GM12878 (cell line): ENCODE data around the gene GMIP. TPM values are rescaled to one million over a fixed set of nuclear protein-coding genes. Genes with fewer than 3 reads are reported as not detected.
A peak's percentile ranks its signal among the peaks of the same experiment; 100 is the strongest.

ENCODE experiments used
- ASH2L ChIP-seq: fragments of 300-600, 200-600 bp; sonication (generic); IDR thresholded peaks from 2 replicates; pipeline ENCODE4 v1.6.1; 2017; ENCODE audit warnings: low read depth, mild to moderate bottlenecking, borderline replicate concordance
- BCLAF1 ChIP-seq: fragments of 450-650 bp; IDR thresholded peaks from 2 replicates; pipeline ENCODE4 v1.6.1; 2017; ENCODE audit warnings: antibody characterized with exemption, mild to moderate bottlenecking, moderate library complexity
- CUX1 ChIP-seq: IDR thresholded peaks from 2 replicates; pipeline ENCODE4 v1.6.1; 2012; ENCODE audit warnings: improper control_type of control experiment, low read depth, low read length; ENCODE audit not compliant: insufficient replicate concordance
- EZH2 ChIP-seq: IDR thresholded peaks from 2 replicates; pipeline ENCODE4 v1.6.1; 2012; ENCODE audit warnings: low read depth, mild to moderate bottlenecking, control low read depth, inconsistent platforms, low read length, borderline replicate concordance; ENCODE audit not compliant: control insufficient read depth
- FOS ChIP-seq: IDR thresholded peaks from 3 replicates; pipeline ENCODE4 v1.6.1; 2011; ENCODE audit warnings: borderline replicate concordance; ENCODE audit not compliant: insufficient read length; ENCODE audit errors: extremely low read depth
- HSF1 ChIP-seq: fragments of 150-350 bp; IDR thresholded peaks from 2 replicates; pipeline ENCODE4 v1.6.1; 2014; ENCODE audit warnings: mild to moderate bottlenecking, low read depth, low read length
- MAX ChIP-seq: IDR thresholded peaks from 2 replicates; pipeline ENCODE4 v1.6.1; 2012; ENCODE audit warnings: low read depth, low read length, improper control_type of control experiment
- NRF1 ChIP-seq: conservative IDR thresholded peaks from 2 replicates; pipeline ENCODE4 v1.6.1; 2011; ENCODE audit warnings: mild to moderate bottlenecking, low read depth, low read length, improper control_type of control experiment
- RB1 ChIP-seq: fragments of 450-650 bp; formaldehyde crosslinking; IDR thresholded peaks from 2 replicates; pipeline ENCODE4 v1.6.1; 2017; ENCODE audit warnings: mild to moderate bottlenecking, borderline replicate concordance
- RCOR1 ChIP-seq: conservative IDR thresholded peaks from 2 replicates; pipeline ENCODE4 v1.6.1; 2012; ENCODE audit warnings: low read depth, low read length, improper control_type of control experiment
- REST ChIP-seq: IDR thresholded peaks from 2 replicates; pipeline ENCODE4 v1.6.1; 2012; ENCODE audit warnings: mild to moderate bottlenecking, low read depth, low read length
- SMAD5 ChIP-seq: IDR thresholded peaks from 2 replicates; pipeline ENCODE4 v1.6.1; 2016; ENCODE audit warnings: antibody characterized with exemption, low read depth
- STAT1 ChIP-seq: fragments of 450-650 bp; conservative IDR thresholded peaks from 2 replicates; pipeline ENCODE4 v1.6.1; 2014; ENCODE audit warnings: antibody characterized with exemption, mild to moderate bottlenecking
- TARDBP ChIP-seq: IDR thresholded peaks from 2 replicates; pipeline ENCODE4 v1.6.1; 2016; ENCODE audit warnings: borderline replicate concordance
- YBX1 ChIP-seq: fragments of 450-650 bp; IDR thresholded peaks from 2 replicates; pipeline ENCODE4 v1.6.1; 2016; ENCODE audit warnings: antibody characterized with exemption
- polyA plus RNA-seq, 11 experiments: library from polyadenylated mRNA; depleted of rRNA in 4 of 11; unstranded in 6 of 11; stranded (reverse) in 5 of 11; fragments of >200 nt; fragmentation: Nextera tagmentation in 4 of 11; fragmentation: Illumina TruSeq in 1 of 11; extraction: Ambion mirVana in 4 of 11; extraction: Trizol in 1 of 11; gene quantifications; 1 replicate in 1 of 11; 2 replicates in 10 of 11; pipeline versions ENCODE4 v1.2.1 to v1.2.3, GENCODE V29; 2011 to 2016; ENCODE audit warnings: inconsistent platforms in 2 of 11, missing spikeins in 2 of 11, low read depth in 1 of 11
- total RNA-seq, 4 experiments: library from RNA; depleted of rRNA in 3 of 4; stranded (reverse); fragments of >200 nt in 3 of 4; fragmentation: Illumina TruSeq in 1 of 4; extraction: Trizol in 1 of 4; gene quantifications; 2 replicates each; pipeline versions ENCODE4 v1.2.1 to v1.2.3, GENCODE V29; 2013 to 2021

Gene GMIP
- total and polyA plus RNA-seq, 10 of the 15 experiments (the other 5 are each of a cell fraction or from before 2014, with no cell fraction given), result 1.5 to 63.5 (median 22.3) TPM

- TF ChIP-seq BCLAF1 (no peak), REST (no peak), SMAD5 (no peak), TARDBP (no peak), YBX1 (no peak), FOS (no peak), EZH2 (no peak), RB1 (peak; percentile 67; the same call in 1 of the 2 replicates), HSF1 (no peak), CUX1 (no peak), MAX (peak; percentile 61; the same call in 1 of the 2 replicates), RCOR1 (no peak), ASH2L (no peak), STAT1 (no peak), NRF1 (no peak)
These were observed 25.0 kb downstream of the GMIP start, which contains the start of gene PBX4 (continued) for GRCh38 chr19:19618219-19619051.
